ENCODE measurements around the gene YWHAG.

GRCh38 chr7:76330261-76330660 lies 28.5 kb downstream of the YWHAG start:
- TF ChIP-seq POLR2AphosphoS5 (IDR thresholded peaks at IDR 0.05; ENCODE audit: borderline replicate concordance, low read depth, low read length) (no peak), EZH2 (IDR thresholded peaks at IDR 0.05) (no peak)

Data from SK-N-MC (cell line).